ENCODE data around the gene RSRC1.

GRCh38 chr3:158463556-158463955 is 353.7 kb downstream of the RSRC1 start:
- TF ChIP-seq POLR2A (IDR thresholded peaks at IDR 0.05; ENCODE audit: low read depth, low read length) (no peak), POLR2AphosphoS5 (IDR thresholded peaks at IDR 0.05; ENCODE audit: low read depth, low read length) (no peak), TAF1 (IDR thresholded peaks at IDR 0.05; ENCODE audit: borderline replicate concordance, low read depth, low read length) (no peak)

Data from GM12892 (cell line).